22Rv1 (cell line): ENCODE measurements around the gene ZNF362.
"Not testable (repeated sequence)": the region's sequence is repeated elsewhere in the genome, so short reads cannot be mapped to it uniquely, and the experiment has no call there.

Experiments used
- H3K27ac ChIP-seq: fragments of 450-650 bp; 2 replicates; pipeline ENCODE4 v1.5.1; 2017
- CTCF ChIP-seq: fragments of 450-650 bp; IDR thresholded peaks from 2 replicates; pipeline ENCODE4 v1.5.1; 2017; ENCODE audit warnings: mild to moderate bottlenecking
- ZFX ChIP-seq: fragments of 450-650 bp; IDR thresholded peaks from 2 replicates; pipeline ENCODE4 v1.6.1; 2017; ENCODE audit warnings: antibody characterized with exemption, borderline replicate concordance

The ZNF362 gene

GRCh38 chr1:33235521-33235920 lies 20.8 kb upstream of the ZNF362 start:
- TF ChIP-seq ZFX, result no peak
- no peak for TF ChIP-seq CTCF
- no peak overlapping the region for H3K27ac ChIP-seq

GRCh38 chr1:33236498-33236897 lies 19.8 kb upstream of the ZNF362 start:
- H3K27ac ChIP-seq, result no peak overlapping the region
- TF ChIP-seq CTCF (no peak), ZFX (no peak)

GRCh38 chr1:33237579-33237978 lies 18.7 kb upstream of the ZNF362 start:
- H3K27ac ChIP-seq, result no peak overlapping the region
- TF ChIP-seq CTCF, result no peak
- TF ChIP-seq ZFX, result no peak

GRCh38 chr1:33238194-33238724 lies 18.0 kb upstream of the ZNF362 start:
- H3K27ac ChIP-seq, result not testable (repeated sequence)

- H3K27ac ChIP-seq, result not testable (repeated sequence)
These were observed 16.9 kb upstream of the ZNF362 start for GRCh38 chr1:33239410-33239809.

- TF ChIP-seq CTCF (no peak), ZFX (no peak)
These were observed 14.4 kb upstream of the ZNF362 start for GRCh38 chr1:33241866-33242265.

GRCh38 chr1:33242652-33243051 lies 13.6 kb upstream of the ZNF362 start:
- H3K27ac ChIP-seq, result no peak overlapping the region
- no peak for TF ChIP-seq CTCF
- TF ChIP-seq ZFX, result no peak

More at GRCh38 chr1:33241866-33242265, 14.4 kb upstream of the ZNF362 start:
- H3K27ac ChIP-seq, result no peak overlapping the region

GRCh38 chr1:33244143-33244808 lies 12.0 kb upstream of the ZNF362 start:
- TF ChIP-seq ZFX (no peak), CTCF (no peak)
- H3K27ac ChIP-seq, result 0 out of 2 replicates have a peak overlapping the region, but pooled peaks have one; percentile 23
